HL-60 (cell line): ENCODE measurements around the gene ARHGEF17.

Experiments
- CTCF ChIP-seq: IDR thresholded peaks from one replicate; pipeline ENCODE4 v1.5.1; 2011; ENCODE audit warnings: low read length, control low read depth, inconsistent platforms; ENCODE audit not compliant: insufficient read depth
- POLR2AphosphoS5 ChIP-seq: IDR thresholded peaks from 2 replicates; pipeline ENCODE4 v1.6.1; 2012; ENCODE audit warnings: low read depth
- REST ChIP-seq: IDR thresholded peaks from 2 replicates; pipeline ENCODE4 v1.6.1; 2012; ENCODE audit warnings: low read depth; ENCODE audit not compliant: insufficient replicate concordance
- SPI1 ChIP-seq: IDR thresholded peaks from 2 replicates; pipeline ENCODE4 v1.6.1; 2012; ENCODE audit warnings: low read depth, mild to moderate bottlenecking, borderline replicate concordance

GRCh38 chr11:73358071-73358470 is 50.0 kb downstream of the ARHGEF17 start:
- TF ChIP-seq CTCF = no peak
- no peak for TF ChIP-seq SPI1
- no peak for TF ChIP-seq REST
- TF ChIP-seq POLR2AphosphoS5 = no peak
